Stimulated activated CD4-positive, alpha-beta T cell treated with anti-CD3 and anti-CD28 coated beads, Interleukin-4, amount 100 ng/mL, for 4 hours (primary cell): ENCODE data around the gene PCDHGA10.
"Not testable (repeated sequence)": the region's sequence is repeated elsewhere in the genome, so short reads cannot be mapped to it uniquely, and the experiment has no call there.

Experiments
- DNase-seq, 2 experiments: peaks; one replicate each; pipeline ENCODE4 v3.0.0-alpha.2; 2020

PCDHGA10 gene

DNA sequence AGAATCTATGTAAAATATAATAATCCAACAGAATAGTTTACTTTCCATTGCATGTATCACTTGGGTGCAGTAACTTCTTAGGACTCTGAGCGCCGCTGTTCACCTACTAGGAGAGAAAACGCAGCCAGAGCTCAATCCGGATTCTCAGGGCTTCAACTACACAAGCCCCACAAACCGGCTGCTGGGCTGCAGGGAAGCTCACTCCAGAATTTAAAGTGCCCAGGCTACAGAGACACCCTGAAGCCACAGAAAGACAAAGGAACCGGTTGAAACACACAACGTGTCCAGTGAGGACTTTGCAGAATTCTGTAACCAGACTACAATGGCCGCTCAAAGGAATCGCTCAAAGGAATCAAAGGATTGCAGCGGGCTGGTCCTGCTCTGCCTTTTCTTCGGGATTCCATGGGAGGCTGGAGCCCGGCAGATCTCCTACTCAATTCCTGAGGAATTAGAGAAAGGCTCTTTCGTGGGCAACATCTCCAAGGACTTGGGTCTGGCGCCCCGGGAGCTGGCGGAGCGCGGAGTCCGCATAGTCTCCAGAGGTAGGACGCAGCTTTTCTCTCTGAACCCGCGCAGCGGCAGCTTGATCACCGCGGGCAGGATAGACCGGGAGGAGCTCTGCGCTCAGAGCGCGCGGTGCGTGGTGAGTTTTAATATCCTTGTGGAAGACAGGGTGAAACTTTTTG, at the start of gene PCDHGA10:
Gene PCDHGA10, plus strand, starts transcription at position 134 of the 686 bp plus-strand sequence. Its CDS starts 189 bp downstream, at position 323.
- peak; percentile 44 to 52 for DNase-seq

DNA sequence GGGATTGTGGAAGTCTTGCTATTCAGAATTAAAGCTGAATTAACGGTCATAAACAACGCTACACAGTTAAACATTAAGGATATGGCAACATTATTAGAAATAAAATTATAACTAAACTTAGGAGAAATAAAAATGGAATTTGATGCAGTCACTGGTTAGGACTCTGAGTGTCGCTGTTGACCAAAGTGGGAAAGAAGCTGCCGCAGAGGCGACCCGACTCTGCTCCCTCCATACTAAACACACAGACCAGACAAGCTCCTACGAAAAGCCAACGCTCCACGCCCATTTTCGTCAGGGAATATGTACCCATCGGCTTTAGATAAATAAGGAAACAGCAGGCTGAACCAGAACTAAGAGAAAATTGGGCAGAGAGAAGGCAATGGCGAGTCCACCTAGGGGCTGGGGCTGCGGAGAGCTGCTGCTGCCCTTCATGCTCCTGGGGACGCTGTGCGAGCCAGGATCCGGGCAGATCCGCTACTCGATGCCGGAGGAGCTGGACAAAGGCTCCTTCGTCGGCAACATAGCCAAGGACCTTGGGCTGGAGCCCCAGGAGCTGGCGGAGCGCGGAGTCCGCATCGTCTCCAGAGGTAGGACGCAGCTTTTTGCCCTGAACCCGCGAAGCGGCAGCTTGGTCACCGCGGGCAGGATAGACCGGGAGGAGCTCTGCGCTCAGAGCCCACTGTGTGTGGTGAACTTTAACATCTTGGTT, 48.7 kb upstream of the PCDHGA10 start, which contains the start of gene PCDHGA5:
Gene PCDHGA5, plus strand, starts transcription at position 211 of the 709 bp plus-strand sequence. Its CDS starts 169 bp downstream, at position 380.
- DNase-seq: no peak

DNA sequence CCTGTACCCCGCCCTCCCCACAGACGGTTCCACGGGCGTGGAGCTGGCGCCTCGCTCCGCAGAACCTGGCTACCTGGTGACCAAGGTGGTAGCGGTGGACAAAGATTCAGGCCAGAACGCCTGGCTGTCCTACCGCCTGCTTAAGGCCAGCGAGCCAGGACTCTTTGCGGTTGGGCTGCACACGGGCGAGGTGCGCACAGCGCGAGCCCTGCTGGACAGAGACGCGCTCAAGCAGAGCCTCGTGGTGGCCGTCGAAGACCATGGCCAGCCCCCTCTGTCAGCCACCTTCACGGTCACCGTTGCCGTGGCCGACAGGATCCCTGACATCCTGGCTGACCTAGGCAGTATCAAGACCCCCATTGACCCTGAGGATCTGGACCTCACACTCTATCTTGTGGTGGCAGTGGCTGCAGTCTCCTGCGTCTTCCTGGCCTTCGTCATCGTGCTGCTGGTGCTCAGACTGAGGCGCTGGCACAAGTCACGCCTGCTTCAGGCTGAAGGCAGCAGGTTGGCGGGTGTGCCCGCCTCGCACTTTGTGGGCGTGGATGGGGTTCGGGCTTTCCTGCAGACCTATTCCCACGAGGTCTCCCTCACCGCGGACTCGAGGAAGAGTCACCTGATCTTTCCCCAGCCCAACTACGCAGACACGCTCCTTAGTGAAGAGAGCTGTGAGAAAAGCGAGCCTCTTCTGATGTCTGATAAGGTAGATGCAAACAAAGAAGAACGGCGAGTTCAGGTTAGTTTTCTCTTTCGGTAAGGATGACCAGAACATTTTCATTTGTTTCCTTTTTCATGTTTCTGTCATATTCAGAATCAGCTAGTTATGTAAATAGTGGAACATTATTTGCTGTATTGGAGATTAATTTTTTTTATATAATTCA, 46.5 kb upstream of the PCDHGA10 start:
- no peak for DNase-seq

DNA sequence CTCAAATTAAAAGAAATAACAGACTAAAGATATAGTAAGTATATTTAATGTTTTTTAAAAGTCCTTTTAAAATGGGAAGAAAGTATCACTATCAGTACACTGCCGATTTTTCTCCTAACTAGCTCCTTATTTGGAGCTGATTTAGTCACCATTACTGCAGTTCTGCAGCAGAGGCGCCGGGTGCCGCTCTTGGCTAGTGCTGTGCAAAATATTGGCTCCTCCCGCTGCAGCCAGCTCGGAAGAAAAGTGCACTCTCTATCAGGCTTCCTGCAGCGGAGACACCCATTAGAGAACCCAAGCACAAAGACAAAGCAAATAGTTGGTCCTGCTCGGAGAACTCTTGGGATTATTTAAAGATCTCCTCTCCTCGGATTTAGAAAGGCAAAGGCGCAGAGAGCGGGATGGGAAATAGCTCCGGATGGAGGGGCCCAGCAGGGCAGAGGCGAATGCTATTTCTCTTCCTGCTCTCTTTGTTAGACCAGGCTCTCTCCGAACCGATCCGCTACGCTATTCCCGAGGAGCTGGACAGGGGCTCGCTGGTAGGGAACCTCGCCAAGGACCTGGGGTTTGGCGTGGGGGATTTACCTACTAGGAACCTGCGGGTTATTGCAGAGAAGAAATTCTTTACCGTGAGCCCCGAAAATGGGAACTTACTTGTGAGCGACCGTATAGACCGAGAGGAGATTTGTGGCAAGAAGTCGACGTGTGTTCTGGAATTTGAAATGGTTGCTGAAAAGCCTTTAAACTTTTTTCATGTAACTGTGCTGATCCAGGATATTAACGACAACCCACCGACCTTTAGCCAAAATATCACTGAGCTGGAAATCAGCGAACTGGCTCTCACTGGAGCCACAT, 42.6 kb upstream of the PCDHGA10 start, which contains the start of gene PCDHGB3:
Gene PCDHGB3, plus strand, starts transcription at position 249 of the 855 bp plus-strand sequence. Its CDS starts 153 bp downstream, at position 402.
- peak; percentile 8 to 15 for DNase-seq

DNA sequence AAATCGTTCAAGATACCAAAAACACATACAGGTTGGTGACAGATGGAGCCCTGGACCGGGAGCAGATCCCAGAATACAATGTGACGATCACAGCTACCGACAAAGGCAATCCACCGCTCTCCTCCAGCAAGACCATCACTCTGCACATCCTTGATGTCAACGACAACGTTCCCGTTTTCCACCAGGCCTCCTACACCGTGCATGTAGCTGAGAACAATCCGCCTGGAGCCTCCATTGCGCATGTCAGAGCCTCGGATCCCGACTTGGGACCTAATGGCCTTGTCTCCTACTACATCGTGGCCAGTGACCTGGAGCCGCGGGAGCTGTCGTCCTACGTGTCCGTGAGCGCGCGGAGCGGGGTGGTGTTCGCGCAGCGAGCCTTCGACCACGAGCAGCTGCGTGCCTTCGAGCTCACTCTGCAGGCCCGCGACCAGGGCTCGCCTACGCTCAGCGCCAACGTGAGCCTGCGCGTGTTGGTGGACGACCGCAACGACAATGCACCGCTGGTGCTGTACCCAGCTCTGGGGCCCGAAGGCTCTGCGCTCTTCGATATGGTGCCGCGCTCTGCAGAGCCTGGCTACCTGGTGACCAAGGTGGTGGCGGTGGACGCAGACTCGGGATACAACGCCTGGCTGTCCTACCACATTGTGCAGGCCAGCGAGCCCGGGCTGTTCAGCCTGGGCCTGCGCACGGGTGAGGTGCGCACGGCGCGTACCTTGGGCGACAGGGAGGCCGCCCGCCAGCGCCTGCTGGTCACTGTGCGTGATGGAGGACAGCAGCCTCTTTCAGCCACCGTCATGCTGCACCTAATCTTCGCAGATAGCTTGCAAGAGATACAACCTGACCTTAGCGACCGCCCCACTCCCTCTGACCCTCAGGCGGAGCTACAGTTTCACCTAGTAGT, 41.0 kb upstream of the PCDHGA10 start:
- no peak for DNase-seq

DNA sequence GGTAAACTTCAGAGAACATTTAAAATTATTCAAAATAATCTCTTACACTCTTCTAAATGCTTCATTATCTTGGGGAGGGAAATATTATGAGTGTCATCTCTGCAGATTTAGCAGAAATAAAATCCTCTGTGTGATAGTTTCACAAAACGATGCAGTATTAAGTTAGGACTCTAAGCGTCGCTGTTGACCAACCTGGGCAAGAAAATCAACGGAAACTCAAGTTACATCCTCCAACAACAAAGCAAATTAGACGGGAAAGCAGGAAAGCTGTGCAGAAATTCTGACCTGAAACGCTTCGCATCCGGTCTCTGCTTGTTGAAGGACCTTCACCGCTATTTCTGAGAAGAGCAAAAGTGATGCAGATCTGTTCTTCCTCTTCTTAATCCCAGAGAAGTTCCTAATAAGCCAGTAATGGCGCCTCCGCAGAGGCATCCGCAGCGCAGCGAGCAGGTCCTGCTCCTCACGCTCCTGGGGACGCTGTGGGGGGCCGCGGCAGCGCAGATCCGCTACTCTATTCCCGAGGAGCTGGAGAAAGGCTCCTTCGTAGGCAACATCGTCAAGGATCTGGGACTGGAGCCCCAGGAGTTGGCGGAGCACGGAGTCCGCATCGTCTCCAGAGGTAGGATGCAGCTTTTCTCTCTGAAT, 39.0 kb upstream of the PCDHGA10 start, which contains the start of gene PCDHGA6:
Gene PCDHGA6, plus strand, starts transcription at position 219 of the 645 bp plus-strand sequence. Its CDS starts 193 bp downstream, at position 412.
- no peak for DNase-seq

DNA sequence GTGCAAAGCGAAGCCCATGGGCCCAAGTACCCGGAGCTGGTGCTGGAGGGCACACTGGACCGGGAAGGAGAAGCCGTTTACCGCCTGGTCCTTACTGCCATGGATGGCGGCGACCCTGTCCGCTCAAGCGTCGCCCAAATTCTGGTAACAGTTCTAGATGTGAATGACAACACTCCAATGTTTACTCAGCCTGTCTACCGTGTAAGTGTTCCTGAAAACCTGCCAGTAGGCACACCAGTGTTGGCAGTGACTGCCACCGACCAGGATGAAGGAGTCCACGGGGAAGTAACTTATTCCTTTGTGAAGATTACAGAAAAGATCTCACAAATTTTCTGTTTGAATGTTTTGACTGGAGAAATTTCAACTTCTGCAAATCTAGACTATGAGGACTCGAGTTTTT, 38.2 kb upstream of the PCDHGA10 start:
- DNase-seq: no peak

DNA sequence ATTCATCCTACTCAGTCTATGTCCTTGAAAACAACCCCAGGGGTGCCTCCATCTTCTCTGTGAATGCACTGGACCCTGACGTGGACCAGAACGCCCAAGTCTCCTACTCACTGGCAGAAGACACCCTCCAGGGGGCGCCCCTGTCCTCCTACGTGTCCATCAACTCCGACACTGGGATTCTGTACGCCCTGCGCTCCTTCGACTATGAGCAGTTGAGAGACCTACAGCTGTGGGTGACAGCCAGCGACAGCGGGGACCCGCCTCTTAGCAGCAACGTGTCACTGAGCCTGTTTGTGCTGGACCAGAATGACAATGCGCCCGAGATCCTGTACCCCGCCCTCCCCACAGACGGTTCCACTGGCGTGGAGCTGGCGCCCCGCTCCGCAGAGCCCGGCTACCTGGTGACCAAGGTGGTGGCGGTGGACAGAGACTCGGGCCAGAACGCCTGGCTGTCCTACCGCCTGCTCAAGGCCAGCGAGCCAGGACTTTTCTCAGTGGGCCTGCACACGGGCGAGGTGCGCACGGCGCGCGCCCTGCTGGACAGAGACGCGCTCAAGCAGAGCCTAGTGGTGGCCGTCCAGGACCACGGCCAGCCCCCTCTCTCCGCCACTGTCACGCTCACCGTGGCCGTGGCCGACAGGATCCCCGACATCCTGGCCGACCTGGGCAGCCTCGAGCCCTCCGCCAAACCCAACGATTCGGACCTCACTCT, 37.2 kb upstream of the PCDHGA10 start:
- not testable (repeated sequence) for DNase-seq

DNA sequence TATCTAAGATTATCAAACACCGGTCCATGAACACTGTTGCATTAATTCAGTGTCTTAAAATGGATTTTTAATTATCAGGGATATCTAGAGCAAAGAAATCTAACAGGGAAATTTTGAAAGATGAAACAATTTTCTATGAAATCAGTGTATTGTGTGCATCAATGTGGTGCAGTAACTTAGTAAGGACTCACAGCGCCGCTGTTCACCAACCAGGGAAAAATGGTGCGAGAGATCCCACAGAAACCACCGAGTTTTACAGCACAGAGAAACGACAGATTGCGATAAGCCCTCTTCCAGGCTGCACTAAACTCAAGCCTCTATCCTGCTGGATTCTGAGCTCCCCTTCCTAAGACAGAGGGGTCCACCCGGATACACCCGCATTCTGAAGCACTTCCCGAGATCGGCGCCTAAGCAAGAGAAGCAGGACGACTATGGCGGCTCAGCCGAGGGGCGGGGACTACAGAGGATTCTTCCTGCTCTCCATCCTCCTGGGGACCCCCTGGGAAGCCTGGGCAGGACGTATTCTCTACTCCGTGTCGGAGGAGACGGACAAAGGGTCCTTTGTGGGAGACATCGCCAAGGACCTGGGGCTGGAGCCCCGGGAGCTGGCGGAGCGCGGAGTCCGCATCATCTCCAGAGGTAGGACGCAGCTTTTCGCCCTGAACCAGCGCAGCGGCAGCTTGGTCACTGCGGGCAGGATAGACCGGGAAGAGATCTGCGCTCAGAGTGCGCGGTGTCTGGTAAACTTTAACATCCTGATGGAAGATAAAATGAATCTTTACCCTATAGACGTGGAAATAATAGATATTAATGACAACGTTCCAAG, 30.1 kb upstream of the PCDHGA10 start, which contains the start of gene PCDHGA7:
Gene PCDHGA7, plus strand, starts transcription at position 274 of the 826 bp plus-strand sequence. Its CDS starts 158 bp downstream, at position 432.
- no peak for DNase-seq

DNA sequence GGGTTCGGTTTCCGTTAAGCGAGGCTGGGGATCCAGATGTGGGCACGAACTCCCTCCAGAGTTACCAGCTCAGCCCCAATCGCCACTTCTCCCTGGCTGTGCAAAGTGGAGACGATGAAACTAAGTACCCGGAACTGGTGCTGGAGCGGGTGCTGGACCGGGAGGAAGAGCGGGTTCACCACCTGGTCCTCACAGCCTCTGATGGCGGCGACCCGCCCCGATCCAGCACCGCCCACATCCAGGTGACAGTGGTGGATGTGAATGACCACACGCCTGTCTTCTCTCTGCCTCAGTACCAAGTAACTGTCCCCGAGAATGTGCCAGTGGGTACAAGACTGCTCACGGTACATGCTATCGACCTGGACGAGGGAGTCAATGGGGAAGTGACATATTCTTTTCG, 29.4 kb upstream of the PCDHGA10 start:
- DNase-seq: no peak

DNA sequence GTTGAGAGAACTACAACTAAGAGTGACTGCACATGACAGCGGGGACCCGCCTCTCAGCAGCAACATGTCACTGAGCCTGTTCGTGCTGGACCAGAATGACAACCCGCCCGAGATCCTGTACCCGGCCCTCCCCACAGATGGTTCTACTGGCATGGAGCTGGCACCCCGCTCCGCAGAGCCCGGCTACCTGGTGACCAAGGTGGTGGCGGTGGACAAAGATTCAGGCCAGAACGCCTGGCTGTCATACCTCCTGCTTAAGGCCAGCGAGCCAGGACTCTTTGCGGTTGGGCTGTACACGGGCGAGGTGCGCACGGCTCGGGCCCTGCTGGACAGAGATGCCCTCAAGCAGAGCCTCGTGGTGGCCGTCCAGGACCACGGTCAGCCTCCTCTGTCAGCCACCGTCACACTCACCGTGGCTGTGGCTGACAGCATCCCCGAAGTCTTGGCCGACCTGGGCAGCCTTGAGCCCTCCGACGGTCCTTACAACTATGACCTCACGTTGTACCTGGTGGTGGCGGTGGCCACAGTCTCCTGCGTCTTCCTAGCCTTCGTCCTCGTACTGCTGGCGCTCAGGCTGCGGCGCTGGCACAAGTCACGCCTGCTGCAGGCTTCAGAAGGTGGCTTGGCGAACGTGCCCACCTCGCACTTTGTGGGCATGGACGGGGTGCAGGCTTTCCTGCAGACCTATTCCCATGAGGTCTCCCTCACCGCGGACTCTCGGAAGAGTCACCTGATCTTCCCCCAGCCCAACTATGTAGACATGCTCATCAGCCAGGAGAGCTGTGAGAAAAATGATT, 28.1 kb upstream of the PCDHGA10 start:
- no peak for DNase-seq

DNA sequence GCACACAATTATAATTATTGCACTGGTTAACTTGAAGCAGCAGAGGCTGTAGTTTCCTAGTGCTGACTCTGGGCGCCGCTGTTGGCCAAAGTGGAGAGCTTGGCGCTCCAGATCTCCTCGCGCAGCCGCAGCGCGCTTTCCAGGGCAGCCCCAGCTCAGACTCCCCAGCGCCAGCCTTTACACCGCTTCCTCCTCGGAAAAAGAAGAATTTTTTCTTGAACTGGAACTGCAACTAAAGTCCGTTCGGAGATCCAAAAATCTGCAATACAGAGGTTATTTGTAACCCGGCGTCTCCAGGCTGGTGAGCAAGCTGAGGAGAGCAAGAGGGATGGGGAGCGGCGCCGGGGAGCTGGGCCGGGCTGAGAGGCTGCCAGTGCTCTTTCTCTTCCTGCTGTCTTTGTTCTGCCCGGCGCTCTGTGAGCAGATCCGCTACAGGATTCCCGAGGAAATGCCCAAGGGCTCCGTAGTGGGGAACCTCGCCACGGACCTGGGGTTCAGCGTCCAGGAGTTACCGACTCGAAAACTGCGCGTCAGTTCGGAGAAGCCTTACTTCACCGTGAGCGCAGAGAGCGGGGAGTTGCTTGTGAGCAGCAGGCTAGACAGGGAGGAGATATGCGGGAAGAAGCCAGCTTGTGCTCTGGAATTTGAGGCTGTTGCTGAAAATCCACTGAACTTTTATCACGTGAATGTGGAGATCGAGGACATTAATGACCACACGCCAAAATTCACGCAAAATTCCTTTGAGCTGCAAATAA, 25.1 kb upstream of the PCDHGA10 start, which contains the start of gene PCDHGB4:
Gene PCDHGB4, plus strand, starts transcription at position 142 of the 755 bp plus-strand sequence. Its CDS starts 187 bp downstream, at position 329.
- DNase-seq: peak in 1 of 2 experiments; percentile 16

DNA sequence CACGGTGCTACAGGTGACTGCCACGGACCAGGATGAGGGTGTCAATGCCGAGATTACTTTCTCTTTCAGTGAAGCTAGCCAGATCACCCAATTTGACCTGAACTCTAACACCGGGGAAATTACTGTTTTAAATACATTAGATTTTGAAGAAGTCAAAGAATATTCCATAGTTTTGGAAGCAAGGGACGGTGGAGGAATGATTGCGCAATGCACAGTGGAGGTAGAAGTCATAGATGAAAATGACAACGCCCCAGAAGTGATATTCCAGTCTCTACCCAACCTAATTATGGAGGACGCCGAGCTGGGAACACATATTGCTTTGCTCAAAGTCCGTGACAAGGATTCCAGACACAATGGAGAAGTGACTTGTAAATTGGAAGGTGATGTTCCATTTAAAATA, 24.1 kb upstream of the PCDHGA10 start:
- no peak for DNase-seq

DNA sequence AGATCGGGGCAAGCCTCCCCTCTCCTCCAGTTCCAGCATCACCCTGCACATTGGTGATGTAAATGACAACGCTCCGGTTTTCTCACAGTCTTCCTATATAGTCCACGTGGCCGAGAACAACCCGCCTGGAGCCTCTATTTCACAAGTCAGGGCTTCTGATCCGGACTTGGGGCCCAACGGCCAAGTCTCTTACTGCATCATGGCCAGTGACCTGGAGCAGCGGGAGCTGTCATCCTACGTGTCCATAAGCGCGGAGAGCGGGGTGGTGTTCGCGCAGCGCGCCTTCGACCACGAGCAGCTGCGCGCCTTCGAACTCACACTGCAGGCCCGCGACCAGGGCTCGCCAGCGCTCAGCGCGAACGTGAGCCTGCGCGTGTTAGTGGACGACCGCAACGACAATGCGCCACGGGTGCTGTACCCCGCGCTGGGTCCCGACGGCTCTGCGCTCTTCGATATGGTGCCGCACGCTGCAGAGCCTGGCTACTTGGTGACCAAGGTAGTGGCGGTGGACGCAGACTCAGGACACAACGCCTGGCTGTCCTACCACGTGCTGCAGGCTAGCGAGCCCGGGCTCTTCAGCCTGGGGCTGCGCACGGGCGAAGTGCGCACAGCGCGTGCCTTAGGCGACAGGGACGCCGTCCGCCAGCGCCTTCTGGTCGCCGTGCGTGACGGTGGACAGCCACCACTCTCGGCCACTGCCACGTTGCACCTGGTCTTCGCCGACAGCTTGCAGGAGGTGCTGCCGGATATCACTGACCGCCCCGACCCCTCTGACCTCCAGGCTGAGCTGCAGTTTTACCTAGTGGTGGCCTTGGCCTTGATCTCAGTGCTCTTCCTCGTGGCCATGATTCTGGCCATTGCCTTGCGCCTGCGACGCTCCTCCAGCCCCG, 23.4 kb upstream of the PCDHGA10 start:
- DNase-seq: no peak

DNA sequence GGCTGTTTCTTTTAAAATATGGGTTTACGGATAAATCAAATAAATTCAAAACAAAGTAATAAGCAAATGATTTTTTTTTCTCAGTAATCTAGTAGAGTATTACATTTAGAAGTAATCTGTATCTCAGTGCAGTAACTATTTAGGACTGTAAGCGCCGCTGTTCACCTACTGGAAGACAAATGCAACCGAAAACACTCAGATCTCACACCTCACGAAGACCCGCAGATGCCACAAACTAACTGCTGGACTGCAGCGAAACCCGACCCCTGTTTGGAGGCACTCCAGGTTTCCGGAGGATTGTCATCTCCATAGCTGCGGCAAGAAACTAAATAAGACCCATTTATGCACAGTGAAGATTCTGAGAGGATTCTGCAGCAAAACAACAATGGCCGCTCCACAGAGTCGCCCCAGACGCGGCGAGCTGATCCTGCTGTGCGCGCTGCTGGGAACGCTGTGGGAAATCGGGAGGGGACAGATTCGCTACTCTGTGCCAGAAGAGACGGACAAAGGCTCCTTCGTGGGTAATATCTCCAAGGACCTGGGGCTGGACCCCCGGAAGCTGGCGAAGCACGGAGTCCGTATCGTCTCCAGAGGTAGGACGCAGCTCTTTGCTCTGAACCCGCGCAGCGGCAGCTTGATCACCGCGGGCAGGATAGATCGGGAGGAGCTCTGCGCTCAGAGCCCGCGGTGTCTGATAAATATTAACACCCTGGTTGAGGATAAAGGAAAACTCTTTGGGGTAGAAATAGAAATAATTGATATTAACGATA, 20.2 kb upstream of the PCDHGA10 start, which contains the start of gene PCDHGA8:
Gene PCDHGA8, plus strand, starts transcription at position 205 of the 770 bp plus-strand sequence. Its CDS starts 181 bp downstream, at position 386.
- DNase-seq: no peak
